Right ventricle myocardium superior (tissue), 1 donor: ENCODE results near the gene KRTAP12-3. TPM values are rescaled to one million over a fixed set of nuclear protein-coding genes. Genes with fewer than 3 reads are reported as not detected.
"Not testable (repeated sequence)": the region's sequence is repeated elsewhere in the genome, so short reads cannot be mapped to it uniquely, and the experiment has no call there.

Source experiments
- ATAC-seq: fragments of 200-7000 bp; cut with Tn5 transposase; one replicate; pipeline ENCODE4 v1.9.1; 2020; ENCODE audit warnings: mild to moderate bottlenecking; ENCODE audit not compliant: poor library complexity
- DNase-seq: peaks from one replicate; pipeline ENCODE4 v3.0.0-alpha.2; 2020
- intact Hi-C: fragments of 100-400 bp; cut with DNase I; formaldehyde crosslinking; loops from one replicate; pipeline ENCODE4 v1.11.2; 2022
- total RNA-seq: library from RNA; stranded (reverse); fragmentation: NEBNext Ultra II Directional; extraction: Animal tissue kit (Norgen Biotek cat#: 25700); gene quantifications from one replicate; pipeline ENCODE4 v1.2.1, GENCODE V29; 2021
- donor health status: DM: no; HTN: yes; CAD: no; lungs with severe emphysema.

Gene KRTAP12-3
- total RNA-seq, 1 donor from 2014 or later = not detected

GRCh38 chr21:44697172-44697810, 39.6 kb downstream of the KRTAP12-3 start, which contains the start of gene KRTAP10-12:
Gene KRTAP10-12, plus strand, starts transcription at chr21:44697172. Its CDS starts 30 bp downstream, at chr21:44697202.
- intact Hi-C loops, ATAC-seq, DNase-seq: not testable (repeated sequence)

DNA sequence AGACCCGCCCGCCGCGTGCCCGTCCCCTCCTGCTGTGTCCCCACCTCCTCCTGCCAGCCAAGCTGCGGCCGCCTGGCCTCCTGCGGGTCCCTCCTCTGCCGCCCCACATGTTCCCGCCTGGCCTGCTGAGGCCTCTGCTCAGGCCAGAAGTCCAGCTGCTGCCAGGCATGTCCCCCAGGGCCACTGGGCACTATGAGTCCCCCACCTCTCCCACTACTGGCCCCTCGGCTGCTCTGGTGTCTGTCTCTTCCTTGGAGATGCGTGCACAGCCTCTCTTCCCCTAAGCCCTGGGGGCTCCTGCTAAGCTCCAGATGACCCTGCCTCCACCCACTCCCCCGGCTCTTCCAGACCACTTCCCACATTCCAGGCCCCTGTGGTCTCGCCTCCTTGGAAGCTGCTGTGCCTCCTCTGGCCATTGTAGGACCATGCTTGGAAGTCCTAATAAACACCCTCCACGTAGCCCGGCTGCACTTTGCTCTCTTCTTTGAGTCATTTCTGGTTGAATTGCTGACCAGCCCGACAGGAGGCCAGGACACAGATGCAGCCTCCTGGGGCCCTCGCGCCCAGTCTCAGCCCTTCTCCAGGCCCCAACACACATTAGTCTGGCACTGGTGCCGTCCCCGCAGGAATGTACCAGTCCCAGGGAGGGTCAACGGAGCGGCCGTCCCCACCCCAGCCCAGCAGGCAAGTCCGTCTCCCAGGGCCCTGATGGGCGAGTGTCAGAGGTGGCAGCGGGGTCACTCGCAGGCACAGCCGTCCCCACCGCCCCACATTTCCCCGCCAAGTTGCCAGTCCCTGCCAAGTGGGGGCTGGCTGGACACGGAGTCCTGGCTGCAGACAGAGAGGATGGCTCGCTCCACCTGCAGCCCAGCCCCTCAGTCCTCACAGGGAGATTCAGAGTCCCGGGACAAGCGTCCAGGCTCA, 40.3 kb downstream of the KRTAP12-3 start:
- DNase-seq = no peak
- intact Hi-C loops = no loop called here
- no peak for ATAC-seq

DNA sequence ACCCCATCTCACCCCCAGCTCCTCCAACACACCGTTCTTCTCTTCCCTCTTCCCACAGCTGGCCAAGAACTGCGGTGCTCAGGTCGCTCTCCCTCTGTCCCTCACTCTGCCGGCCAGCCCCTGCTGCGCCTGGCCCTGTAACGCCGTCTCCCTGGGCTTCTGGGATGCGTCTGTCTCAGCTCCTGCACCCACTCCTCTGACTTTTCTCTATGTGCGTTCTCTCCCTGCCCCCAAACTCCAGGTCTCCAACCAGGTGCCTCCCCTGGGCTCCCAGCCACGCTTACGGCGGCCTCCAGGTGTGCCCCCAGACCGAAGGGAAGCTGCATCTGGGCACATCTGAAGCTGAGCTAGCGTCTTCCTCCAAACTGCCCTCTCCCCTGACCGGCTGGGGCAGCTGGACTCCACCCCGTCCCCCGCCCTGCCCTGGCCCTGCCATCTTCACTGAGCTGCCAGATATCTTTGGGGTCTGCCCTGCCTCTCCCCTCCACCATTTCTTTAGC, 41.8 kb downstream of the KRTAP12-3 start:
- no peak for DNase-seq
- intact Hi-C loops = no loop called here
- no peak for ATAC-seq

DNA sequence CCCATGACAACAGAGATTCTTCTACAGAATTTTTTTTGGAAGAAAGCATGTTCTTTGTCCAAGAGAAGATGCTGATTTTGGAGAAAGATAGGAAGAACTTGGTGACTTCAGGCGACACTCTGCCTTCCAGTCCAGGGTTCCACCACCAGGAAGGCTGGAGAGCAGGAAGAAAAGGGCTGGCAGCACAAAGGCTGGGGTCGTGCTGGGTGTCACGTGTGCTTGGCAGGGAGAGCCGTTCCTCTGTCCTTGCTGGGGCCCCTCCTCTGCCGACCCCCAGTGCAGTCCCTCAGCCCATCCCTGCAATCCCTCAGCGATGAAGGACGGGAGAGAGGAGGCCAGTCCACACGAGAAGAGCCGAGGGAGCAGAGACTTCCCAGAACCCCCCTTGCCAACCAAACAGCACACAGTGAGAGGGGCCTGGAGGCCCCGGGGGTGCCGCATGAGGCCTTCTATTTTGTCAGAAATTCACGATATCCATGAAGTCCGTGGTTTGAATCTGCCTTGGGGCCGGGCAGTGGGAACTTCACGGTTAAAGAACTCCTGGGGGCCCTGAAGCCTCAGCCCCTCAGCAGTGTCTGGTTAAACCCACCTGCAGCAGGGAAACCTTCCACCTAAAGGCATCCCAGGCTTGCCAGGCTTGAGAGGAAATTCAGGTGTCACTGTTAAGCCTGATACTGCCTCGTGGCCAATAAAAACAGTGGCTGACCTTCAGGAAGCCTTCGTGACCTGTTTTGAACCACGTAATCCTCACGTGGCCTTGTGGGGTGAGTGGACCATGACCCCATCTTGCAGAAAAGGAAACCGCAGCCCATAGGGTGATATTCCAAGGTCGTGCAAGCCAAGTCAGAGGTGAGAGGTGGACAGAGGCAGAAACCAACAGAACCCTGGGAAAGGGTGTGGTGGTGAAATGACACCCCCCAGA, 42.6 kb downstream of the KRTAP12-3 start:
- DNase-seq (no peak), ATAC-seq (no peak)
- intact Hi-C loops = no loop called here

DNA sequence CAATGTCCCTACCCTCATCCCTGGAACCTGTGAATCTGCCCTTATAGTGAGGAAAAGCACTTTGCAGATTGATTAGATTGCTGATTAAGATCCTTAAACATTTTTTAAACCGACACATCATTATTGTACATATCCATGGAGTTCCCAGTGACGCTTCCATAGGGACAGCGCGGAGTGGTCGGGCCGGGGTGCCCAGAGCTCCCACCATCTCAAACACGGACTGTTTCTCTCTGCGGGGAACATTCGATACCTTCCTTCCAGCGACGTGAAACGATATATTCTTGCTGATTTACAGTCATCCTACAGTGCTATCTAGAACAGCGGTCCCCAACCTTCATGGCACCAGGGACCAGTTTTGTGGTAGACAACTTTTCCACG, 43.3 kb downstream of the KRTAP12-3 start:
- ATAC-seq (no peak), DNase-seq (no peak)

DNA sequence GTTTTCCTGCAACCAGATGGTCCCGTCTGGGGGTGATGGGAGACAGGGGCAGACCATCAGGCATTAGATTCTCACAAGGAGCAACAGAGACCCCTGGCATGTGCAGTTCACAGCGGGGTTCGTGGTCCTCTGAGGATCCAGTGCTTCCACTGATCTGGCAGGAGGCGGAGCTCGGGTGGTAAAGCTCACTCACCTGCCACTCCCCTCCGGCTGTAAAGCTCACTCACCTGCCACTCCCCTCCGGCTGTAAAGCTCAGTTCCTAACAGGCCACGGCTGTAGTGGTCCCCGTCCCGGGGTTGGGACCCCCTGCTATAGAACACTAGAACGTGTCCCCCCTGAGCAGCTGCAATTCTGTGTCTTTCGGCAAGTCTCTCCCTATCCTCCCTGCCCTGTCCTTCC, 43.8 kb downstream of the KRTAP12-3 start:
- intact Hi-C loops = no loop called here
- DNase-seq (no peak), ATAC-seq (no peak)

More for the DNA sequence above, 43.3 kb downstream of the KRTAP12-3 start:
- intact Hi-C loops = no loop called here

DNA sequence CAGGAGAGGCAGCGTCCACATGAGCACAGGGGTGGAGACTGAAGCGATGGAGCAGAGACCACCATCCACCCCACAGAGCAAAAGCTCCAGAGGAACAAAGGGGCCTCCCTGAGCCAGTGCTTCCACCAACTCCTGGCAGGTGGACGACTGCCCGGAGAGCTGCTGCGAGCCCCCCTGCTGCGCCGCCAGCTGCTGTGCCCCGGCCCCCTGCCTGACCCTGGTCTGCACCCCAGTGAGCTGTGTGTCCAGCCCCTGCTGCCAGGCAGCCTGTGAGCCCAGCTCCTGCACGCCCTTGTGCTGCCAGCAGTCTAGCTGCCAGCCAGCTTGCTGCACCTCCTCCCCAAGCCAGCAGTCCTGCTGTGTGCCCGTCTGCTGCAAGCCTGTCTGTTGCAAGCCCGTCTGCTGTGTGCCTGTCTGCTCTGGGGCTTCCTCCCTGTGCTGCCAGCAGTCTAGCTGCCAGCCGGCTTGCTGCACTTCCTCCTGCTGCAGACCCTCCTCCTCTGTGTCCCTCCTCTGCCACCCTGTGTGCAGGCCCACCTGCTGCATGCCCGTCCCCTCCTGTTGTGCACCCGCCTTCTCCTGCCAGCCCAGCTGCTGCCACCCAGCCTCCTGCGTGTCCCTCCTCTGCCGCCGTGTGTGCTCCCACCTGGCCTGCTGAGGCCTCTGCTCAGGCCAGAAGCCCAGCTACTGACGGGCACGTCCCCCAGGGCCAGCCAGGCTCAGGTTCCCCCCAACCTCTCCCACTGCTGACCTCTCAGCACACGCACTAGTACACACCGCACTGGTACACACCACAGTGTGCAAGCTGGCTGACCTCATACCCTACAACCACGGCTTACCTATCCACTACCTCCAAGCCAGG, 44.6 kb downstream of the KRTAP12-3 start:
- DNase-seq = no peak

DNA sequence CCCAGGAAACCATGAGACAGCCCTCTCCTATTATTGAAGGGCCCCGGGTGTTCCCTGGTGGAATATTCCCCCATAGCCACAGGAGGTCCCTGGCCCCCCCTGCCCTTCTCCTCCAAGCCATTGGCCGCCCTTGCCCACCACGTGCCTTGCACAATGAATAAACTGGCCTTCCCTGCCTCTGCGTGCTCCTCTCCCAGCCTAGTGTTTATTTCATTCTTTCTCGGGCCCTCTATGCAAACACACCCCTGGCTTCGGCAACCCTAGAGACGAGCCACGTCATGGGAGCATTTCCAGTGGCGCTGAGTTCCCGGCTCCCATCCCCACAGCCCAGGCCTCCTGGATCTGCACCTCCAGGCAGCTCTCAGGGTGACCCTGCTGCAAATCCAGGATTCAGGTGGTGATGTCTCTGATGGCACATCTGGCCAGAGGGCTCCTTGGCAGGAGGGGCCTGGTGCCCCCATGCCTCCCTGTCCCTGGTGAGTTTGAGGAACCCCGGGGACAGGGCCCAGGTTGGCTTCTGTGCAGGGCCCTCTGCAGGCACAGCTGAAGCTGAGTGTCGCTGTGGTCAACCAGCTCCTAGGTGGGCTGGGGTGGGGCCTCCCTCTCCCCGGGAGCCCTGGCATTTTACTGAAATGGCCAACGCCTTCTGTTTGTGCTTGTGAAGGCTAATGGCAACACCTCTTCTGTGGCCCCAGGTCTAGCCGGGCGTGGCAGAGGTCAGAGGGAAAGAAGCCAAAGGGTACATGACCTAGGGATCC, 45.4 kb downstream of the KRTAP12-3 start:
- no peak for ATAC-seq

More for the DNA sequence above, 44.6 kb downstream of the KRTAP12-3 start:
- intact Hi-C loops = no loop called here
- ATAC-seq = no peak

GRCh38 chr21:44703731-44704635, 46.3 kb downstream of the KRTAP12-3 start:
- intact Hi-C loops = no loop called here
- DNase-seq (no peak), ATAC-seq (no peak)

More for the DNA sequence above, 45.4 kb downstream of the KRTAP12-3 start:
- intact Hi-C loops = no loop called here
- no peak for DNase-seq

DNA sequence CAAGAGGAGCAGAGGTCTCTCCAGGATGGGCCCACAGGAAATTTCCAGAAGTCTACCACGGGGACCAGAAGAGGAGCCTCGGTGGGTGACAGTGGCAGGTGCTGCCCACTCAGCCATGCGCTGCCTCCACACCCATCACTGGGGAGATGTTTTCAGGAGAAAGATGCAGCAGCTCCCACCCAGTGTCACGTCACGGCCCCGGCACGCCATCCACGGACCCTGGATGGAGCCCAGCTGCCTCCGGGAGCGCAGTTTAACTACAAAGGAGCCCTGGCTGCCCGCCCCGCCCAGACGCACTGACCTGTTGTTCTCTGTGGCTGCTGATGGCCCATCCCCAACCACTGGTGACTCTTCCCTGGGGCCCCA, 46.9 kb downstream of the KRTAP12-3 start:
- no peak for ATAC-seq
- intact Hi-C loops = no loop called here
- DNase-seq = no peak

- intact Hi-C loops = no loop called here
- ATAC-seq (no peak), DNase-seq (no peak)
These were observed 48.4 kb downstream of the KRTAP12-3 start for GRCh38 chr21:44706026-44706705.

GRCh38 chr21:44706706-44707581, 49.2 kb downstream of the KRTAP12-3 start:
- ATAC-seq (no peak), DNase-seq (no peak)
- intact Hi-C loops = no loop called here
